Islet of Langerhans (tissue), 1 donor: ENCODE data around the gene LYSMD3.

Experiments
- FAIRE-seq: peaks from one replicate; lab custom pipeline; 2011; peaks lifted over from hg19 to GRCh38; lab: Jason Lieb, UNC

The LYSMD3 gene

DNA sequence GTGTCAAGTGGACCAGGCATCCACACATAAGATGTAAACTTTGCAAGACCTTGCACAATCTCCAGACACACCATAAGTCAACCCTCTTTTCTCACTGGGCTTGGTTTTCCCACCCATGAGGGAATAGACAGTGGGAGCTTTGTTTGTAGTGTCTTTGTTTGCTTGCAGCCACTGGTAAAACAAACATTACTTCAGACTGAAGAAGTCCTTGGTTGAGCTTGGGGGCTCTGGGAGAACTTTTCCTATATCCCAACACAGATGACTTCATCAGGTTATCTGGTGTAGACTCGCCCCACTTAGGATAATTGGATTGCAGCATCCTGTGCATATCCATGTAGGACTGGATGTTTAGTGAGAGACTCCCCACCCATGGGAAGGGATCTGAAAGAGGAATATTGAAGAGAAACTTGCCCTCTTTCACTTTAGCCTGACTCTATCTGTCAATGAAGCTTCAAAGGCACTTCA is 17.7 kb upstream of the LYSMD3 start:
- FAIRE-seq, result no peak

DNA sequence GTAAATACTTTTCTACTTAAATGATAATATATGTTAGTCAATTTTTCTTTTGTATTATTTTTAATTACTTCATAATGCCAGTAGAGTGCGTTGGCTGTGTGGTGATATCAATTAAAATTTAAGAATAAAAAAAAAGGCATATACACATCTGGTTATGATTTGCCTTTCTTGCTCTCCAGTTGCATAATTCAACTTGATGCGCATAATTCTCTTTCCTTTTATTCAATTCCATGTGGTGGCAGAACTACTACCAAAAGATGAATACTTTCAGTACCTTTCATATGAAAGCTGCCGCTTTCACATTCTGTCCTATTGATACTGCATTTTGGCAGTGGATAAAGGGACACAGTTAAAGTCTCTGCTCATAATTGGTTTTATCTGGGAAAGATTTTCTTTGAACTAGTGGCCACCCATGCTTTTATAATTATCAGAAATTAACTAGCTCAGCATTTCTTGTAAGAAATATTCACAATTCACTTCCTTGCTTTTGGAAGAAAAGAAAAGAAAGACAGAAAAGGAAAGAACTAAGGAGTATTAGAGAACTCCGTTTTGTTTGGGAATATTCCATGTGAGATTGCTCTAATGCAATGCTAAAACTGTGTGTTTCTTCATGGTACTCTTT is 16.9 kb upstream of the LYSMD3 start:
- no peak for FAIRE-seq

DNA sequence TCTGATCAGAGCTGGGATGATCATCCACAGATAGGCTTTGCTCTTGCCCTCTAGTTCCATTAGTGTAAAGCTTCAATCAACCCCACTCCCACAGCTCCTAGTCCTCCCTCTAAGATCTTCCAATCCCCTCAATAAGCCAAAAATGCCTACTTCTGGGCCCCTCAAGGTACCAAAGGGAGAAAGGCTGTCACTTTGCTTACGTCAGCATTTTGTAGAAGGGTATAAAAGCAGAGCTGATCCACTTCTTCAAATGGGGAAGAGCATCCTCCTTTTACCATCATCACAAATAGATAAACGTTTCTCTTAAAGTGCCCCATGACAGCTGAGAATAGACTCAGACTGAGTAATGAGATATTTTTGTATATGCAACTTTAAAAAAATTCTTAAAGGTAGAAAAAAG is 16.1 kb upstream of the LYSMD3 start:
- FAIRE-seq, result no peak

DNA sequence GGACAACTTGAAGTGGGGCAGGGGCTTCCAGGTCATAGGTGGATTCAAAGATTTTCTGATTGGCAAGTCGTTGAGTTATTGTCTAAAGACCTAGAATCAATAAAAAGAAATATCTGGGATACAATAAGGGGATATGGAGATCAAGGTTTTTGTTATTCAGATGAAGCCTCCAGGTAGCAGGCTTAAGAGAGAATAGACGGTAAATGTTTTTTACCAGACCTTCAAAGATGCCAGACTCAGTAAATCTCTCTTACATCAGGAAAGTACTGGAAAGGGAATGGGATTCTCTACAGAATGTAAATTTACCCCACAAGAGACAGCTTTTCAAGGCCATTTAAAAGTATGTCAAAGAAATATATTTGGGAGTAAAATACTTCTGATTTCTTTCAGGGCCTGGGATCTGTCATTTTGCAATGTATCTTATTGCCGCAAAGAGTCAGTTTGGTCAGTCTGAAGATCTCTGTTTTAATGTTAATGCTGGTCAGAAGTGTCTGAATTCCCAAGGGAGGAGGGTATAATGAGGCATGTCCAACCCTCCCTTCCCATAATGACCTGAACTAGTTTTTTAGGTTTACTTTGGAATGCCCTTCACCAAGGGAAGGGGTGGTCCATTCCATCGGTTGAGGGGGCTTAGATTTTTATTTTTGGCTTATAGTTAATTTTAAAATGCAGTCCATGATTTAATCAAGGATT is 13.6 kb upstream of the LYSMD3 start:
- no peak for FAIRE-seq

DNA sequence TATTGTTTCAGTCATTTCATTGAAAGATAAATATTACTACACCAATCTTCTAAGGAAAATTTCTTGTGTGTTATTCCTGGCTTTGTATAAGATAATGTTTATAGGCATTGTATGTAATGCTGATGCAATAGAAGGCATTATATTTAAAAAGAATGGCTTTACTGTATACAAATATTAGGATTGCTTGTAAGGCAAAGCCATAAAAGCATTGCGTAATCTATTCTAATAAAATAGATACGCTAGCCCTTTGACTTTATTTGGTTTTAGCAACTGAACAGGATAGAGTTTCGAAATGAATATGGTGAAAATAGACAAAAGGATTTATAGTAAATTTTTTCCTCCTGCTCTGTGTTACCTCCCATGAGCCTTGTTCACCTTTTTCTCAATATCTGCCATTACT is 5.5 kb upstream of the LYSMD3 start:
- no peak for FAIRE-seq

DNA sequence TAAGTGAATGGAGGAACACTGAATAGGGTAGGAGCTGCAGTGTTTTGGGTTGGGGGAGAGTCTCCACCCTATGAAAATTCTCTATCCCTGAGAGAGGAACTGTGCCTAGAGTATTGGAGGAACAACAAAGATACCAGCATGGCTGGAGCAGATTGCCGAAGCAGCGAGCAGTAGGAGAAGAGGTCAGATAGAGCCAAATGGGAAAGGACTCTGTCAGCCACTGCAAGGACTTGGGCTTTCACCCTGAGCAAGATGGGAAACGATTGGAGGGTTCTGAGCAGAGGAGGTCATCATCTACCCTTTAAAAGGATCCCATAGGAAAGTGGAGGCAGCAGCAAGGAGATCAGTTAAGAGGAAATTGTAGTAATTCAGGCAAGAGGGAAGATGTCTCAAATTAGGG is 4.4 kb upstream of the LYSMD3 start:
- no peak for FAIRE-seq

DNA sequence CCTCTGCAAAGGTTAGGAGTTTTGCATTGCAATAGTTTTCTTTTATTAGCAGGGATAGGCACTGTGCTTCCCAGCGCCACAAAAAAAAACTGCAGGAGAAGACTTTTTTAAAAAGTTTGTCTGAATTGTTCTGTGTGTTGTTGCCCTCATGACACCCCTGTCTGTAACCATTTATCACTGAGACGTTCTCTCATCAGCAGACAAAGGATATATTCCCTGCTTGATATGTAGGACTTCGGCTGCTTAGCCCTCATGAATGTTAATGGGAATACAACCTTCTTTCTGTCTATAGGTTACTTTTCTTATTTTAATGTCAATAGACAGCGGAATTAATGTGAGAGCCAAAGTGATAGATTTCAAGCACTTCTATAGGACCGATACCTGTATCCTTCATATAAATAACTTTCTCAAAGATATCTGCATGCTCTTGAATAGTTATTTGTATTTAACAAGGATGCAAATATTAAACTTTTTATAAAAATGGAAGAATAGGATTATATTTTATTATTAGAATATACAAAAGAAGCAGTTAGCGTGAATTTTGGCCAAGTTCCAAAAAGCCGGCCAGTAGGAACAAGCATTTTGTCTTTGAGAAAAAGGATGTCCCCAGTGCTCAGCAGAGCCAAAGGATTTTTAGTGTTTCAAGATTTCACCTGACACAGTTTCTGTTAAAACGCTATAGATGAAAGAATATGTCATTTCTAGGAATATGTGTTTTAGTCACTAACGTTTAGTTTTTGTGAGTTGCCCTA is 1.5 kb upstream of the LYSMD3 start:
- FAIRE-seq, result no peak

DNA sequence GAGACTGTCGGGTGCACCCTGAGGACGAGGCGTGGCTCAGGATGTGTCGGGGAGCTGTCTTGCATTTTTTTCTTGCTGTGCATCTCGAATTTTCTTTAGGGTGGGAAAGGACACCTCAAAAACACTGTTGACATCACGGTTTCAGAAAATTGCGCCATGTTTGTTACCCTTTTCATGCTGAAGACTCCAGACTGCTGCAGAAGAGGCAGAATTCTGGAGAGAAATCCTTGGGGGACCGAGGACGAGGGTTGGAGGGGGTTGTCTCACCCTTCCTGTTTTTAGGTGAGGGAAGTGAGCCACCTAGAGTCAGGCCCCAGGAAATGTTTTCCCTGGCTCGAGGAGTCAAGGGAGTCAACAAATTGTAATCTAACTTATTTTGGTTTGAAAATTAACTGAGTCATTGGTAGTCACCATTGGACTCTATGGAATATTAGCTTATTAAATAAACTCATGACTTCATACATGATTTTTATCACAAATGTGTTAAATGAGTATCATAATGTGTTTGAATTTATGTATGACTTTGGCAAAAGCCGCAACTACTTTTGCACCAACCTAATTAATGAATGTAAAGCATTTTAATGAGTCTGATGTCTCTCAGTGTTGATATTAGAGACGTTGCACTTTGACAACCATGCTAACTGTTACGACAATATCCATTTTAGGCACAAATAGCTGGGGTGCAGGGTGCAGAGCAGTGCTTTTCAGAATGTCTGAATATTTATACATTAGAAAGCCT is 724 bp upstream of the LYSMD3 start:
- FAIRE-seq, result peak; percentile 84

DNA sequence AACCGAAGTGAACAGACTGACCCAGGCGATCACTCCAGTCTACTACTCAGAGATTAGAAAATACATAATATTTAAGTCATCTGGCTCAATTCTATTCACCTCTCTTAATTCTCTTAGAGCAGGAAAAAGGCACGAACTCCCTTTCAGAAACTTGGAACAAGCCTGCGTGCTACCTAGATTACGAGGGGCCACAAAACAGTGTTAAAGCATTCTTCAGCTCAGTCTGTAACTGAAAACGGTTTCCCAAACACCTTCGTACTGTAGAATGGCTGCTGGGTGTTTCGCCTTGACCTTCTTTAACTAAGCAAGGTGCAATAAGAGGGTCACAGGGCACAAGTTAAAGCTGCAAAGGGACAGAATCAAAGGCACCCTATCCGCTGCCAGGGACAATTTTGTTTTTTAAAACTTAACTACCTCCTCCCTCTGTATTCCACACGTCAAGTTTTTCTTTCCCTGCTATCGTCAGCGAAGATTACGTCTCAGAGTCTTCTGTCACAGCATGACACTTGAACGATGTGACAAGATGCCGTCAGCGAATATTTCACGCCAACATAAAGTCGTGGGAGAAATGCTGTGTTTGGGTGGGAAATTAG is 687 bp downstream of the LYSMD3 start:
- FAIRE-seq, result no peak

DNA sequence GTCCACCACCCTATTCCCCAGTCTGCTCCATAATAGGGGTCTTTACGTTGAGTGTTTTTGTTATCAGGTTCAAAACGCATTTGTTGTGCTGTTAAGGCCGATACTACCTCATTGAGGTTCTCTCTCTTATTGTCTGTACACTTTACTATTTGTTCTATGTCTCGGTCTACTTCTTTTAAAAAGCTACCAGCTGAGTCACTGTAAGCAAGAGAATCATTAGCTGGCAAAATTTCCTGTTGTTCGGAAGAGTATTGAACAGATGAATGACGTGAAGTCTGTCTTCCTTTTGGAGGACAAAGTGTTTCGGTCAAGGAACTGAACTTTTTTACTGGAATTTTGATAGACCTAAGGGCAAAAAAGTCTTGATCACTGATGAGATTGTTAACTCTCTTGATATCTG is 10.3 kb downstream of the LYSMD3 start:
- no peak for FAIRE-seq

DNA sequence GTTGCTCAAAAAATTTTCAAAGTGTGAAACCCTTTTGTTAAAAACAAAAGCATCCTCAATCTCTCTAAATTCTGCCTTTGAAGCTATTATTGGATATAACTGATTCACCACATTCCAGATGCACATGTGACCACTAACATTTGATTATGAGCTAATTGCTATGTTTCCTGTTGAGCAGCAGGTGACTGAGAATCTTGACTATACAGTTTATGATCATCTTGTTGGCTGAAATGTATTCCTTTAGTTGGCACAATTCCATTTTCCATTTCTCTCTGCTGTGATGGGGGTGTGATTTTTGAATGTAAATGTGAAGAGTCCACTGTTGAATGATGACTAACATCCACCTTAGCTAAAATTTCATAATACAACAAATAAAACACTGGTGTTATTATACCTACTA is 10.7 kb downstream of the LYSMD3 start:
- no peak for FAIRE-seq

DNA sequence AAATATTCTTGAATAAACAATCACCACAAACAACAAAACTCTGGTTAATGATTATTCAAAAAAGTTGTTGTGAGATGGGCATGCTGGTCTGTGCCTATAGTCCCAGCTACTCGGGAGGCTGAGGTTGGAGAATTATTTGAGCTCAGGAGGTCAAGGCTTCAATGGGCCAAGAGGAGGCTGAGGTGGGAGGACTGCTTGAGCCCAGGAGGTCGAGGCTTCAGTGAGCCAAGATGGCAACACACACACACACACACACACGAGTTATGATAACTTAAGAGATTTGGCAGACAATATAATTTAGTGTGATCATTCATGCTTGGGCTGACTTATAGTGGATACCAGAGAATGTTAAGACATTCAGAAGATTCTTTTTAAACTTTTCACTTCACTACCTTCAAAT is 14.9 kb downstream of the LYSMD3 start:
- no peak for FAIRE-seq

DNA sequence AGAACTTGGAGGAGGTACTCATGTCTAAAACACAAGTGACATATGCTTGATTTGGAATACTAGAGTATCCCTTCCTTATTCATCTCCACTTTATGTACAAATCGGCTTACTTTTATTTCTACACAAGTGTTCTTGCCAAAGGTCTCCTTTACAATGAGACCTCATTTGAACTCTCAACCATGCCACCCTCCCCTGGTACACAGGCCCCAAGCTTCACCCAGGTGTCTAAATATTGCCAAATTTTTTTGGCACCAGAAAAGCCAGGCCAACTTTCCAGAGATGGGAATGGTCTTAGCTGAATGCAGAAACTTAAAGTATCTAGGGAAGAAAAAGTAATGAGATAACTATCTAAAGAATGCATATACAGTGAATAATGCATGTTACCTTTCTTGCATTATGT is 18.9 kb downstream of the LYSMD3 start:
- no peak for FAIRE-seq

DNA sequence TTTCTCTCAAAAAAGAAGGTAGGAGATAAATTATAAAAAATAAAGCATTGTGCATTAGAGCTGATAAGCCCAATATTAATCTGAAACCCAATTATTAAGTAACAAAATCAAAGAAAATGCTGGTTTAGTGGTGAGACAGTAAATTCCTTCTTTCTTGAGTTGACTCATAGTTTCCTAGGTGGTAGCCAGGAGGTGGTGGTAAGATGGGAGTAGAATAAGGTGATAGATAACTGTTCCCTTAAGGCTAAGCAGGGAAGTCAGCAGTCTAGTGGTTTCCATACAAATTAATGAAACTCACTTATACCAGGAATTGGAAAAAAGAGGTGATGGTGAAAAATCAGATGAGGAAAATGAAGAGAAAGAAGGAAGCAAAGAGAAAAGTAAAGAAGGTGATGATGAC is 23.2 kb downstream of the LYSMD3 start:
- FAIRE-seq, result no peak

DNA sequence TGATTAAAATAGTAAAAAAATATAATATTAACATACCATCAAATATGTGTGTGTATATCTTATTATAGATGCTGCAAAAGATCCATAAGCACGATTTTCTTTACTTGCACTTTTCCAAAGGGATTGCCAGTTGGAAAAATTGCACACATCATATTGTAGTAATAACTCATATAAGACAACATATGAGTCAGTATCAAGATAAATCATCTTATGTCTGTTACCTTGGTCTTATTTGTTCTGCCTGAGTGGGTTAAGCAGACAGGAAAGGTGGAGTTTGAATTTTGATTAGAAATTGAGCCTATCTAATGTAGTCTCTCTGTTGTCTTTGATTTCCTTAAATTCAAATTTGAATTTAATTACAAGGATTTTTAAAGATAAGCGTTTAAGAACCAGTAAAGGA is 24.6 kb downstream of the LYSMD3 start:
- FAIRE-seq, result peak; percentile 38

DNA sequence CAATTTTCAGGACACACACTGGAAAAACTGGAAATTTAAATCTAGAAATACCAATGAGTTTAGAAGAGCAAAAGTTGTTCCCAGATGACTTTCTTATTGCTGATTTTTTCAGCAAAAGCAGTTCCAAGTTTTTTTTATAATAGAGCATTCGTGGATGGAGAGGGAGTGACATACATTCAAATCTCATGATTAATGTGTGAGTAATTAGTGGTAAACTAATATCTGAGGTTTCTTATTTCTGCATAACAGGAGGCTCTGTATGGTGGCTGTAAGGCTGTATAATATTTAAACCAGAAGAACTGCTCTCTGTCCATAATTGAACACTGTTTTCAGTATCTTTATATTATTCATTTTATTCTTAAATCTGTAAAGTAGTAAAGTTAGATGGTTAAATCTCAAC is 25.8 kb downstream of the LYSMD3 start:
- no peak for FAIRE-seq

DNA sequence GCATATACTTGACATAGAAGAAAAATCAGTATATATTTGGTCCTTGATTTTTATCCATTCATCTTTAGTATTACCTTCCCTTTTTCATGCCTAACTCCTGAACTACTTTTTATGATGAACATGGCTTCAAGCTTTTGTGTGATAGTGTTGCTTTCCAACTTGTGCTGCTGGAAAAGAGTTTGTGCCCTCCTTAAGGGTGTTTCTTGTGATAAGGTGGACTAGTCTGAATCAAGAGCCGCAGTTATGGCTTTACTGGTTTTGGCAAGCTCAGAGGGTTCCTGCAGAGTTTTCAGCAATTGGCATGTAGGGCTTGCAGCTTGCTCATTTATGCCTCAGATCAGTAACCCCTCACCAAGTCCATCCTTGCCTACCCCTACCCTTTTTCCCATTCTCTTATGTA is 34.2 kb downstream of the LYSMD3 start:
- FAIRE-seq, result no peak

DNA sequence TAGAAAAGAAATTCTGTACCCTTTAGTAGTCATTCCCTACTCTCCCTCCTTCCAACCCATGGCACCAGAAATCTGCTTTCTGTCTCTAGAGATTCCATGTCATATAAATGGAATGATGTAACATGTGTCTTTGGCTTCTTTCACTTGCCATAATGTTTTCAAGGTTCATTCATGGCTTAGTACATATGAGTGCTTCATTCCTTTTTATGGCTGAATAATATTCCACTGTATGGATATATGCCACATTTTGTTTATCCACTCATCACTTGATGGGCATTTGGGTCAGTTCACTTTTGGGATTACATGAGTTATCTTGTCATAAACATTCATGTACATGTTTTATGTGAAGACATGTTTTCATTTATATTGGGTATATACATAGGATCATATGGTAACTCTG is 35.3 kb downstream of the LYSMD3 start:
- no peak for FAIRE-seq

DNA sequence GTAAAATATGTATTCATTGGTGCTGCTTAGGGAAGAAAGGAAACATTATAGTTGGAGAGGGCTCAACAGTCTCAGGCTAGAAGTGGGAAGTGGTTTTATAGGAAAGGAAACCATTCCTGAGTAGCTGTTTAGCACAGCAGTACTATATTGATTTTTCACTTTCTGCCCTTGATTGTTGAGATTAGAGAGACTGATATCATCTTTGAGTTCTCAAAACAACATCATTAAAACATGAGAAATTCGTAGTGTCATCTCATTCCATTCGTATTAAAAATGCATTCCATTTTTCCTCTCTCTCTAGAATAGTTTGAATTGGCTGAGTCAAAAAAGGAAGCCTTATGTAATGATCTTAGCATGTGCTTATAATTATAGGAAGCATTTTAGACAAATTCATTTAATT is 40.6 kb downstream of the LYSMD3 start:
- no peak for FAIRE-seq

DNA sequence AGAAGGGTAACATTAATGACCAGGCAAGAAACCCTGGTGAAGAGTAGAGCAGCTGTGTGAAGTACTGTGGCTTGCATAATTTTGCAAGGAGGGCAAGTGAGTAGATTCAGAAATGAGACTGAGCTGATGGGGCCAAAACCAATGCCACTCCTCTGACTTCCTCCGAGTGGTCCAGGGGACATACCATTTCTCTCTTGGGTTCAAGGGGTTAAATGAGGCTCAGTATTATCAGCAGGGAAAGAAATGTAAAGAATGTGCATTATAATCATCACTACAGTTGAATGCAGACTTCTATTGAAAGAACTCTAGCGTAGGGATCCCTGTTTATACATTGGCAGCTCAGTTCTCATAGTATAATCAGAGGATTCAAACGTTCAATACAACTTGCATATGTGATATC is 44.8 kb downstream of the LYSMD3 start:
- no peak for FAIRE-seq

DNA sequence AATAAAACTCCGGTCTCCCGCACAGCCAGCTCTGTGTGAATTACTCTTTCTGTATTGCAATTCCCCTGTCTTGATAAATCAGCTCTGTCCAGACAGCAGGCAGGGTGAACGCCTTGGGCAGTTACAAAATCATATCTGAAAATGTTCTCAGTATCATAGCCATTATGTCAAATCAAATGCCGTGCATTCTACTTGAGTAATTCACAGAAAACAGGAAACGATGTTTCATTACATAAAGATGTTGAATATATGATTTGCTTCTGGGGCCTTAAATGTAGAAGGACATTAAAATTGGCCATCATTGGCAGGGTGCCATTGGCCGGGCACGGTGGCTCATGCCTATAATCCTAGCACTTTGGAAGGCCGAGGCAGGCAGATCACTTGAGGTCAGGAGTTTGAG is 46.2 kb downstream of the LYSMD3 start:
- FAIRE-seq, result no peak

DNA sequence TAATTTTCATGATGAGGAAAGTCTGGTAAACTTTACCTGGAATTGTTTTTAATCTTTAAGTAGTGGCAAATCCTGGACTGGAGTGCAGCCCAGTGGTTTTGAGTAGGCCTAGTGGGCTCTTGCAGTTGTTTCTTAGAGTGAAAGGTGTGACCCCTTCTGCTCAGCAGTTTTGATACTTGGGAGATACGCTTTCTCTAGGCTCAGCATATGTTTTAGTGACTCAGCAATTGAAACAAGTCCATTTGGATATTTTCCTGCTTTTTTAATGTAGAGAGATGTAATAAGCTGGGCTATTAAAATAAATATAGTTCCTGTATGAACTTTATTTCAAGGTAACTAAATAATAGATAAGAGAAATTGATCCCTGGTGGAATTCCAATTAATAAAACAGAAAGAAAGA is 48.7 kb downstream of the LYSMD3 start:
- no peak for FAIRE-seq
